GM23248 (cell line): ENCODE results near the gene MYO5A.

ENCODE experiments used
- EZH2 ChIP-seq: fragments of 200-600 bp; sonication (generic); IDR thresholded peaks from 2 replicates; pipeline ENCODE4 v1.6.1; 2018; ENCODE audit warnings: antibody characterized with exemption, mild to moderate bottlenecking; ENCODE audit not compliant: insufficient read depth, poor library complexity, severe bottlenecking
- EZH2phosphoT487 ChIP-seq: fragments of 200-600 bp; sonication (generic); IDR thresholded peaks from 2 replicates; pipeline ENCODE4 v1.6.1; 2018; ENCODE audit warnings: antibody characterized with exemption, moderate library complexity, mild to moderate bottlenecking, low read depth; ENCODE audit not compliant: insufficient read depth

DNA sequence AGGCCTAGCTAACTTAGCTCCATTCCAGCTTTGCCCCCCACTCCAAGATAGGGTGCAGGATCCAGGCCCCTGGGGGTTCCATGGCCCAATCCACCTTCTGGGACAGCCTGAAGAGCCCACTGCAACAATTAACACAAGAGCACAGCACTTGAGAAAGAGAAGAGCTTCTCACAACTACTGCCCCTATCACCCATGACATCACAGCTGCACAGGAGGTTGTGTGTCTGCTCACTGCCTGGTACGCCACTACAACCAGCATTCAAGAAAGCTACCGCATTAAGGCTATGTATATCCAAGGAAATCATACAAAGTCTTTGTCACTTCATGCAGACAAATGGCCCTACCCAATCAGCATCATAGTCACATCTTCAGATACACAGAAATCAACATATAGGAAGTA, 62.0 kb downstream of the MYO5A start:
- no peak for TF ChIP-seq EZH2
- no peak for TF ChIP-seq EZH2phosphoT487
